Trophoblast cell (in vitro differentiated cells and primary cell): ENCODE results near the gene TMEM97.

Experiments
- DNase-seq, 2 donors: peaks; one replicate each; pipeline ENCODE4 v3.0.0-alpha.2; 2016
- H2AFZ ChIP-seq: 2 replicates; pipeline ENCODE4 v1.6.1; 2013; ENCODE audit warnings: low read length, moderate library complexity, mild to moderate bottlenecking; ENCODE audit not compliant: insufficient read depth, poor library complexity
- H2AK5ac ChIP-seq: 2 replicates; pipeline ENCODE4 v1.6.1; 2013; ENCODE audit warnings: mild to moderate bottlenecking, low read length
- H2BK120ac ChIP-seq: 2 replicates; pipeline ENCODE4 v1.6.1; 2013; ENCODE audit warnings: low read length, mild to moderate bottlenecking, moderate library complexity; ENCODE audit not compliant: insufficient read depth, poor library complexity
- H2BK12ac ChIP-seq: 2 replicates; pipeline ENCODE4 v1.6.1; 2013; ENCODE audit warnings: mild to moderate bottlenecking, low read length, moderate library complexity
- H2BK5ac ChIP-seq: 2 replicates; pipeline ENCODE4 v1.6.1; 2013; ENCODE audit warnings: low read length, low read depth, moderate library complexity, mild to moderate bottlenecking; ENCODE audit not compliant: poor library complexity
- H3K14ac ChIP-seq: 2 replicates; pipeline ENCODE4 v1.6.1; 2013; ENCODE audit warnings: mild to moderate bottlenecking, low read length
- H3K18ac ChIP-seq: 2 replicates; pipeline ENCODE4 v1.6.1; 2013; ENCODE audit warnings: mild to moderate bottlenecking, low read length
- H3K23ac ChIP-seq: 2 replicates; pipeline ENCODE4 v1.6.1; 2013; ENCODE audit warnings: low read length
- H3K27ac ChIP-seq: 2 replicates; pipeline ENCODE4 v1.5.1; 2013; ENCODE audit warnings: low read depth, mild to moderate bottlenecking, inconsistent platforms, low read length, moderate library complexity
- H3K27me3 ChIP-seq: 2 replicates; pipeline ENCODE4 v1.6.1; 2013; ENCODE audit warnings: inconsistent platforms, mild to moderate bottlenecking, low read length, moderate library complexity; ENCODE audit not compliant: insufficient read depth
- H3K36me3 ChIP-seq, 2 experiments: 1 replicate in 1 of 2; 2 replicates in 1 of 2; pipeline ENCODE4 v1.6.1; 2013; ENCODE audit warnings: low read length in 2 of 2, mild to moderate bottlenecking in 2 of 2, moderate library complexity in 1 of 2; ENCODE audit not compliant: insufficient read depth in 2 of 2, control insufficient read depth in 1 of 2
- H3K4ac ChIP-seq: 2 replicates; pipeline ENCODE4 v1.6.1; 2013; ENCODE audit warnings: low read depth, mild to moderate bottlenecking, low read length, moderate library complexity
- H3K4me1 ChIP-seq, 2 experiments: 1 replicate in 1 of 2; 2 replicates in 1 of 2; pipeline ENCODE4 v1.6.1; 2013; ENCODE audit warnings: low read length in 2 of 2, mild to moderate bottlenecking in 2 of 2, moderate library complexity in 1 of 2; ENCODE audit not compliant: insufficient read depth in 2 of 2, control insufficient read depth in 1 of 2
- H3K4me2 ChIP-seq: 2 replicates; pipeline ENCODE4 v1.6.1; 2013; ENCODE audit warnings: inconsistent platforms, mild to moderate bottlenecking, low read length, moderate library complexity
- H3K4me3 ChIP-seq: 2 replicates; pipeline ENCODE4 v1.5.1; 2013; ENCODE audit warnings: mild to moderate bottlenecking, low read depth, low read length, inconsistent platforms
- H3K79me1 ChIP-seq: one replicate; pipeline ENCODE4 v1.6.1; 2013; ENCODE audit warnings: low read length
- H3K79me2 ChIP-seq: 2 replicates; pipeline ENCODE4 v1.6.1; 2013; ENCODE audit warnings: low read length, mild to moderate bottlenecking; ENCODE audit not compliant: control insufficient read depth, insufficient read depth, poor library complexity
- H3K9ac ChIP-seq: 2 replicates; pipeline ENCODE4 v1.6.1; 2013; ENCODE audit warnings: mild to moderate bottlenecking, low read length
- H3K9me3 ChIP-seq: 2 replicates; pipeline ENCODE4 v1.6.1; 2013; ENCODE audit warnings: low read depth, mild to moderate bottlenecking, control low read depth, inconsistent platforms, low read length; ENCODE audit not compliant: insufficient read depth
- H4K12ac ChIP-seq: 2 replicates; pipeline ENCODE4 v1.6.1; 2013; ENCODE audit warnings: low read depth, mild to moderate bottlenecking, low read length, moderate library complexity
- H4K8ac ChIP-seq: 2 replicates; pipeline ENCODE4 v1.6.1; 2013; ENCODE audit warnings: low read depth, mild to moderate bottlenecking, low read length, moderate library complexity
- H4K91ac ChIP-seq: one replicate; pipeline ENCODE4 v1.6.1; 2013; ENCODE audit warnings: low read depth, mild to moderate bottlenecking, low read length, moderate library complexity
- WGBS: extraction: QIAGEN DNeasy Blood & Tissue Kit; methylation state at CpG from one replicate; pipeline ENCODE4 v1.1.7; 2013; ENCODE audit warnings: missing lambda C conversion rate; ENCODE audit not compliant: insufficient read length, insufficient coverage; ENCODE audit errors: extremely low coverage; 5-methylcytosine and 5-hydroxymethylcytosine counted together

Gene TMEM97

GRCh38 chr17:28371245-28372202 is 52.5 kb downstream of the TMEM97 start, which contains the start of gene SARM1:
Gene SARM1, plus strand, starts transcription at chr17:28371694. Its CDS starts 339 bp downstream, at chr17:28372033.
- peaks cover 0 to 2% of the 10 kb centered on the region in 2 experiments for H3K36me3 ChIP-seq
- H2BK120ac ChIP-seq, result no peak within 1 kb of the TSS
- peaks cover 21% of the 10 kb centered on the region for H3K27me3 ChIP-seq
- H4K12ac ChIP-seq, result no peak within 1 kb of the TSS
- peaks cover 16 to 22% of the 10 kb centered on the region in 2 experiments for H3K4me1 ChIP-seq
- H3K4ac ChIP-seq, result no peak within 1 kb of the TSS
- peak within 1 kb of the TSS; percentile 63 for H3K4me2 ChIP-seq
- H2BK12ac ChIP-seq, result no peak within 1 kb of the TSS
- no CpG with 5 or more reads among the region's 80 CpGs for WGBS
- no peak within 1 kb of the TSS for H3K14ac ChIP-seq
- no peaks in the 10 kb centered on the region for H3K79me2 ChIP-seq
- no peak within 1 kb of the TSS for H3K18ac ChIP-seq
- H4K91ac ChIP-seq, result no peak within 1 kb of the TSS
- H2BK5ac ChIP-seq, result no peak within 1 kb of the TSS
- no peak within 1 kb of the TSS for H2AFZ ChIP-seq
- H3K23ac ChIP-seq, result no peak within 1 kb of the TSS
- no peaks in the 10 kb centered on the region for H3K9me3 ChIP-seq
- no peak within 1 kb of the TSS for H2AK5ac ChIP-seq
- no peak for DNase-seq
- no peaks in the 10 kb centered on the region for H3K79me1 ChIP-seq
- H4K8ac ChIP-seq, result no peak within 1 kb of the TSS
- H3K4me3 ChIP-seq, result peak within 1 kb of the TSS; percentile 52
- no peak within 1 kb of the TSS for H3K27ac ChIP-seq
- no peak within 1 kb of the TSS for H3K9ac ChIP-seq

GRCh38 chr17:28372203-28372944 is 53.4 kb downstream of the TMEM97 start:
- H3K4me3 ChIP-seq, result peak overlapping the region; percentile 52
- peaks cover 16 to 22% of the 10 kb centered on the region in 2 experiments for H3K4me1 ChIP-seq
- no peak overlapping the region for H2AFZ ChIP-seq
- no peak overlapping the region for H3K14ac ChIP-seq
- no peak overlapping the region for H3K23ac ChIP-seq
- H3K4me2 ChIP-seq, result peak overlapping the region; percentile 63
- H3K27ac ChIP-seq, result no peak overlapping the region
- H2AK5ac ChIP-seq, result no peak overlapping the region
- peaks cover 0 to 1% of the 10 kb centered on the region in 2 experiments for H3K36me3 ChIP-seq
- no peak overlapping the region for H3K18ac ChIP-seq
- H4K12ac ChIP-seq, result no peak overlapping the region
- no peaks in the 10 kb centered on the region for H3K79me2 ChIP-seq
- no peak overlapping the region for H2BK12ac ChIP-seq
- no CpG with 5 or more reads among the region's 53 CpGs for WGBS
- no peak for DNase-seq
- no peak overlapping the region for H2BK5ac ChIP-seq
- H3K9me3 ChIP-seq, result no peaks in the 10 kb centered on the region
- H4K91ac ChIP-seq, result no peak overlapping the region
- no peaks in the 10 kb centered on the region for H3K79me1 ChIP-seq
- no peak overlapping the region for H2BK120ac ChIP-seq
- H3K27me3 ChIP-seq, result peaks cover 21% of the 10 kb centered on the region
- no peak overlapping the region for H3K9ac ChIP-seq
- no peak overlapping the region for H4K8ac ChIP-seq
- no peak overlapping the region for H3K4ac ChIP-seq

- Histone ChIP-seq H2BK12ac (no peak overlapping the region), H3K79me1 (no peaks in the 10 kb centered on the region), H3K18ac (no peak overlapping the region), H4K8ac (no peak overlapping the region), H3K36me3 (no peaks in the 10 kb centered on the region), H3K4ac (no peak overlapping the region), H3K9ac (no peak overlapping the region), H2AK5ac (no peak overlapping the region), H3K14ac (no peak overlapping the region), H3K4me3 (no peak overlapping the region), H2BK120ac (no peak overlapping the region), H4K12ac (no peak overlapping the region), H3K4me1 (peaks cover 16 to 22% of the 10 kb centered on the region in 2 experiments), H3K9me3 (no peaks in the 10 kb centered on the region), H2AFZ (no peak overlapping the region), H4K91ac (no peak overlapping the region), H3K4me2 (no peak overlapping the region), H3K27ac (no peak overlapping the region), H3K23ac (no peak overlapping the region), H2BK5ac (no peak overlapping the region), H3K79me2 (no peaks in the 10 kb centered on the region), H3K27me3 (peaks cover 21% of the 10 kb centered on the region)
- DNase-seq, result no peak
- WGBS, result no CpG with 5 or more reads among the region's 6 CpGs
These were observed 53.9 kb downstream of the TMEM97 start for GRCh38 chr17:28372945-28373274.
